Measurements from ENCODE around the gene E2F4.

GRCh38 chr16:67193536-67193935 lies 1.6 kb downstream of the E2F4 start:
- TF ChIP-seq POLR2A (IDR thresholded peaks at IDR 0.05) (no peak), CTCF (IDR thresholded peaks at IDR 0.05) (no peak), EP300 (IDR thresholded peaks at IDR 0.05) (no peak)

Data from stomach (tissue), 4 donors.